NCI-H2081 treated with DMSO at 0.1 percent for 48 hours (cell line): ENCODE data around the gene KATNB1.
"Not testable (repeated sequence)": the region's sequence is repeated elsewhere in the genome, so short reads cannot be mapped to it uniquely, and the experiment has no call there.

Experiments
- DNase-seq: peaks from one replicate; lab custom pipeline; 2025; lab: John Stamatoyannopoulos, UW

KATNB1 gene

GRCh38 chr16:57701759-57702371 lies 33.7 kb upstream of the KATNB1 start:
- DNase-seq = no peak

GRCh38 chr16:57703416-57704010 lies 32.1 kb upstream of the KATNB1 start:
- DNase-seq = no peak

DNA sequence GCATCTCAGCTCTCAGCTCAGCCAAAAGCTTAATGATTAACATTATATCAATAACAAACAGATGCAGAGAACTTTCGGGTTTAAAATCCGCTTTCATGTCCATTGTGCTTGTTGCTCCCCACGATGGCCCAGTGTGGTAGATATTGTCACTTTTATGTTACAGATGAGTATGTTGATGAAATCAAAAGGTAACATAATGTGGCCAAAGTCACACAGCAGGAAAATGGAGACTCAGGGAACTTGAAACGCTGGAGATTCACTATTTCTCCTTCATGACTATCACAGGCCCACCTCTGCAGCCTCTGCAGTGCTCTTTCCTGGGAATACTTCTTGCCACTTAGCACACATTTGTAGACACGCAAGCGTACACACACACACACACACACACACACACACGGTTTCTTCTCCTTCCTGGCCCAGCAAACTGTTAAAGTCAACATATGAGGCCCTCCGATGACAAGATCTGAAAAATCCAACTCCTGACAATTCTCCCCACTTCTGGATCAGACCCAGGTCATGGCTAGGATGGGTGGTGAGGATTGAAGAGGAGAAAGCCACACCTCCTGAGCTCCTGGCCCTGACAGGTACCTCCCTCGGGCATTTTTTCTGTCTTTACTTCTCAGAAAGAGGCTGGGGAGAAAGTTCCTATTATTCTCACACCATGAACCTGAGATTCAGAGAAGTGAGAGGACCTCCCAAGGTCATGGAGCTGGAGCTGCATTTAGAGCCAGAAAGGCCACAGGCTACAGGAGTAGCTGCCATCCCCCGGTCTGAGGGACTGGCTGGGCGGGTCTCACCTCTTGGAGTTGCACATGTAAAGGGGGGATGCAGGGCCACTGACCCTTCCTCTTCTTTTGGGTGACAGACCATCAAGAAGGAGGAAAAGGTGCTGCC lies 31.3 kb upstream of the KATNB1 start:
- DNase-seq = no peak

DNA sequence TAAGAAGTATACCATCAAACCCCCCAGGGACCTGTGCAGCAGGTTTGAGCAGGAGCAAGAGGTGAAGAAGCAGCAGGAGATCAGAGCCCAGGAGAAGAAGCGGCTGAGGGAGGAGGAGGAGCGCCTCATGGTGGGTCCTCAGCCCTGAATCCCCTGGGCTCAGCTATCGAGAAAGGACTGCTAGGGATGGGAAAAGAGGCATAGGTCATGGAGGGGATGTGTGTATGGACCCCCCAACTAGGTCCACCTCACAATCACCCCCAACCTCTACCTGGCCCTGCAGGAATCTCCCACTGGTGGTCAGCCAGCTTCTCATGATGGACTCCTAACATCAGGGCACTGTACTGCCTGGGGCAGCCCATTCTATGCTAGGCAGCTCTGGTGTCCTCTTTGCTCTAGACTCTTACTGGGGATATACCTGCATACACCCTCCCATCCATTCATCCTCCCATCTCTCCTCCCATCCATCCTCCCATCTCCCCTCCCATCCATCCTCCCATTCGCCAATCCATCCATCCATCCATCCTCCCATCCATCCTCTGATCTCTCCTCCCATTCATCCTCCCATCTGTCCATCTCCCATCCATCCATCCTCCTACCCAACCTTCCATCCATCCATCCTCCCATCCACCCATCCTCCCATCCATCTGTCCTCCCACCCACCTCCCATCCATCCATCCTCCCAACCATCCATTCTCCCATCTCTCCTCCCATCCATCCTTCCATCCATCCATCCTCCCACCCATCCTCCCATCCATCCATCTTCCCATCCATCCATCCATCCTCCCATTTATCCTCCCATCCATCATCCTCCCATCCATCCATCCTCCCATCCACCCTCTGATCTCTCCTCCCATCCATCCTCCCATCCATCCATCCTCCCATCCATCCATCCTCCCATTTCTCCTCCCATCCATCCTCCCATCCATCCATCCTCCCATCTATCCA lies 30.4 kb upstream of the KATNB1 start:
- DNase-seq = no peak

- no peak for DNase-seq
These were observed 28.9 kb upstream of the KATNB1 start for GRCh38 chr16:57706717-57707116.

- DNase-seq = no peak
These were observed 28.2 kb upstream of the KATNB1 start for GRCh38 chr16:57707331-57707730.

DNA sequence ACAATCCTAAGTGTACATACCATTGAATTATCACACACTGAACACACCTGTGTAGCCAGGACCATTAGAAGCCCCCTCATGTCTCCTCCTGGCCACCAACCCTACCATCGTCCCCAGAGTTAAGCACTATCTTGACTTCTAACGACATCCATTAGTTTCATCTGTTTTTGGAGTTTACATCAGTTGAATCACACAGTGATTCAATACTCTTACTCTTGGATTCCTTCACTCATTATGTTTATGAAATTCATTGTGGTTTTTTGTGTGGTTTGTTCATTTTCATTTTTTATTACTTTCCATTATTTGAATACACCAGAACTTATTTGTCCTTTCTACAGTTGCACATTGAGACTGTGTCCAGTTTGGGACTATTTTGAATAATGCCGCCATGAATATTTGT lies 27.4 kb upstream of the KATNB1 start:
- no peak for DNase-seq

GRCh38 chr16:57709663-57710062 lies 25.9 kb upstream of the KATNB1 start:
- no peak for DNase-seq

DNA sequence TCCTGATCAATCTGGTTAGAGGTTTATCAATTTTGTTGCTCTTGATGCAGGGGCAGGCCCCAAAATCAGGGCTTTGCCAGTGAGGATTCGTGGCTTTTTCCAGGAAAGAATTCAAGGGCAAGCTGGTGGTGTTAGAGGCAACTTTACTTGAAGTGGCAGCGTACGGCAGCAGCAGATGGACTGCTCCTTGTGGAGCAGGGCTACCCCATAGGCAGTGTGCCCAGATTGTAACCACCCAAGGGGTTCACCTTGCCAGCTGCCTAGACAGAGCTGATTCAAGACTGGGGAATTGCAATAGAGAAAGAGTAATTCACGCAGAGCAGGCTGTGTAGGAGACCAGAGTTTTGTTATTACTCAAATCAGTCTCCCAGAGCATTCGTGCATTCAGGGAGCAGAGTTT lies 24.2 kb upstream of the KATNB1 start:
- no peak for DNase-seq

DNA sequence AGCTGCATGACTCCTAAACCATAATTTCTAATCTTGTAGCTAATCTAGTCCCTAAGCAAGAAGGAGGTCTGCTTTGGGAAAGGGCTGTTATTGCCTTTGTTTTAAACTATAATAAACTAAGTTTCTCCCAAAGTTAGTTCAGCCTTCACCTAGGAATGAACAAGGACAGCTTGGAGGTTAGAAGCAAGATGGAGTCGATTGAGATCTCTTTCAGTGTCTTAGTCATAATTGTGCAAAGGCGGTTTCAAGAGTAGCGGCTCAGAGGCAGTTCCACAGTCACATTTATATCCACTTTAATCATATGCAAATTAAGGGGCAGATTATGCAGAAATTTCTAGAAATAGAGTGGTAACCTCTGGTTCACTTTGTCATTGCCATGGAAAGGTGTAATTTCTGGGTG lies 23.6 kb upstream of the KATNB1 start:
- no peak for DNase-seq

GRCh38 chr16:57712569-57712968 lies 23.0 kb upstream of the KATNB1 start:
- not testable (repeated sequence) for DNase-seq

- no peak for DNase-seq
These were observed 22.0 kb upstream of the KATNB1 start for GRCh38 chr16:57713596-57713995.

DNA sequence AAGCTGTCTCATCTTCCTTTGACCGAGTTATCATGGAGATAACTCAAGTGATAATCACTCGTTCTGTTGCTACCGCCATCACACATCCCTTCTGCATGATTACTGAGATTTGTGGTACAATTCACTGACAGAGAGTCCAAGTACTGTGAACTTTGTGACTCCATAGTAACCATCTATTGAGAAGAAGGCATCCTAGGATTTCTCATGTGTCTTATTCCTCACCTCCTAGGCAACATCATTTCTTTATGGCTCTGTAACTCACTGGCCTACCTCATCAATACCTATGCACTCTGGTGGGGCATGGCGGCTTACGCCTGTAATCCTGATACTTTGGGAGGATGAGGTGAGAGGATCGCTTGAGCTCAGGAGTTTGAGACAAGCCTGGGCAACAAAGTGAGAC lies 21.5 kb upstream of the KATNB1 start:
- DNase-seq = no peak

DNA sequence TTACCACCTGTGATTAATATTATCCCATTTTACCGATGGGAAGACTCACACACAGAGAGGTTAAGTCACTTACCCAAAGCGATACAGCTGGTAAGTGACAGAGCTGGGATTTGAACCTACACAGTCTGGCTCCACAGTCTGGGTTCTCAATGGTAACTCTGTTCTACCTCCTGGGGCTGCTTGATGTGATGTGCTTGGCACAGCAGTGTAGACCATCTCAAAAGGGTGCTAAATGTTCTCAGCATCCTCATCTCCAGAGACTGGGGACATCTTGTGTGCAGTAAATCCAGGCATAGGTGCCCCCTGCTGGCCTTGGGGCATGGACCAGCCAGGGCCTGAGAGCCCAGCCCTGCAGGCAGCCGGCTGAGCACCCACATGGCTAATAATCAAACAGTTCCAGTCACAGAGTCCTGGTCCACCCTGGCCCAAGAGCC lies 15.4 kb upstream of the KATNB1 start:
- DNase-seq = no peak

DNA sequence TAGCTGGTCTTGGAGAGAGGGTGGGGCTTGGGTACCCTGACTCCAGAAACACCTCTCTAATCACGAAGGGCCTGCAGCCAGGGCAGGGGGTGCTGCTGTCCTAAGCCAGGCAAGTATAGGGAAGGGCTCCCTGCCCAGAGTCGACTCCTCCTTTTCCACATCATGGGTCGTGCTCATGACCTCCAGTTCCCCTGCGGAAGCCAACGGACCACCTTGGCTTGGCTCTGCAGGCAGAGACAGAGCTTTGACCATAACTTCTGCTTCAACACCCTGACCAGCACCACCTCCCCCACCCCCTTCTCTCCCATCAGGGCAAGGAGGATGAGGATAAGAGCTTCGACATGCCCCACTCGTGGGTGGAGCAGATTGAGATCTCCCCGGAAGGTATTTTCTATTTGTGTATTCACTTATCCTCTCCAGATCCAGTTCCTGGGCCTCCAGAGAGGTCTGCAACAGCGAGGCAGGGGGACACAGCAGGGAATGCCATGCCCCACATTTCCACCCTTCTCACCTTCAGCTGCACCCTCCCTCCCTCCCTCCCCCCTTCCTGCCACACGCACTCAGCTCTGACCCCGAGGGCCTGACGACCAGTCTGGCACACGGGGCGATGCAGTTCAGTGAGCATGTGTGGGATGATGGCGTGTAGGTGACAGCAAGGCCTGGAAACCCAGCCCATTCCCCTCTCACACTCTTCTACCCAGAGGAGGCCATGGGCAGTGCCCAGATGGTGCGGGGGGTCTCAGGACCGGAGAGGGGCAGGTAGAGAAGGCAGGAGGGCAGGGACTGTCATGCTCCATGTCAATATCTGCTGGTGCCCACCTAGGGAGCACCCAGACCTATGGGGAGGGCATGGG lies 14.0 kb upstream of the KATNB1 start:
- no peak for DNase-seq

GRCh38 chr16:57722210-57722499 lies 13.4 kb upstream of the KATNB1 start:
- no peak for DNase-seq

DNA sequence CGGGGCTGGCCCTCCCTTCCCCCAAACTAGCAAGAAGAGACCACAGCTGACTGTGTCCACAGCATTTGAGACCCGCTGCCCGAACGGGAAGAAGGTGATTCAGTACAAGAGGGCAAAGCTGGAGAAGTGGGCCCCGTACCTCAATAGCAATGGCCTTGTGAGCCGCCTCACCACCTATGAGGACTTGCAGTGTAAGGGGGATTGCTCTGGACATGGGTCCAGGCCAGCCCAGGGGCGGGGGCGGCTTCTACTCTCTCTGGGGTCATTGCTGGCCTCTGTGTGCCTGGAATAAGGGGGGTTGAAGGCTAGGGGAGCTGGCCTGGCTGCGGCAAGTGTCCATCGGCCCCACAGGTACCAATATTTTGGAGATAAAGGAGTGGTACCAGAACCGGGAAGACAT lies 12.9 kb upstream of the KATNB1 start:
- no peak for DNase-seq

- no peak for DNase-seq
These were observed 12.4 kb upstream of the KATNB1 start for GRCh38 chr16:57723170-57723569.

GRCh38 chr16:57724531-57724930 lies 11.0 kb upstream of the KATNB1 start:
- DNase-seq = no peak

DNA sequence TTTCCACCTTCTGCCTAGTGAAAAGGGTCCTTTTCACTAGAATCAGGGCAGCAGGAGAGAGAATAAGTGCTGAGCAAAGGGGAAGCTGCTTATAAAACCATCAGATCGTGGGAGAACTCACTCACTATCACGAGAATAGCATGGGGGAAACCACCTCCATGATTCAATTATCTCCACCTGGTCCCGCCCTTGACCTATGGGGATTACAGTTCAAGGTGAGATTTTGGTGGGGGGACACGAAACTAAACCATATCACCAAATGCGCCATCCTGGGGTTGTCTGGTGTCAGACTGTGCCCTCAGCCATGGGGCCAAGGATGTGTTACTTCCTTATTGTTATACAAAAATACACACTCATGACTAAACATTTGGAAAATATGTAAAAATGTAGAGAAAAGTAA lies 10.4 kb upstream of the KATNB1 start:
- DNase-seq = no peak

DNA sequence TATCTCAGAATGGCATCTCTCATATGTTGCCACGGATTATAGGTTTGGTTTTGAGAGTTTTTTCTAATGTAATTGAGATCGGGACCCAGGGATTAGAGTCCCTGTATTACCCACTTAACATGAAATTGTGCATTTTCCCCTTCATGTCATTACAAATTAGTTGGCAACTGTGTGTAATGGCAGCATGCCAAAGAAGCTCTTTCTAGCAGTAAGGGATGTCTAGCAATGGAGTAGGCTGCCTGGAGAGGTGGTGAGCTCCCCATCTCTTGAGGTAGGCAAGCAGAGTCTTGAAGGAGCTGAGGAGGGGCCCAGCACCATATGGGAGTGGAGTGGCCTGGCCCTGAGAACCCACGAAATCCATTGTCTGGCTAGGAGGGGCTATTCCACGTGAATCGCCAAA lies 10.0 kb upstream of the KATNB1 start:
- no peak for DNase-seq
